ENCODE measurements around the gene PCGF1. TPM values are rescaled to one million over a fixed set of nuclear protein-coding genes. Genes with fewer than 3 reads are reported as not detected.
A peak's percentile ranks its signal among the peaks of the same experiment; 100 is the strongest.

The PCGF1 gene
- total and polyA plus RNA-seq, 2 of the 13 experiments (the other 11 are each of a cell fraction or from before 2014, with no cell fraction given) = 20.4 to 22.6 TPM

GRCh38 chr2:74488643-74489481 lies 18.6 kb downstream of the PCGF1 start (continued):
- peak; percentile 91; the same call in 1 of the 2 replicates for TF ChIP-seq ZBTB34 (CRISPR knock-in tag; IDR thresholded peaks at IDR 0.05)
- TF ChIP-seq ZBTB8A (CRISPR knock-in tag; IDR thresholded peaks at IDR 0.05; ENCODE audit: borderline replicate concordance, low read depth) = no peak
- TF ChIP-seq ZNF605 (CRISPR knock-in tag; IDR thresholded peaks at IDR 0.05) = peak; percentile 35; the same call in 1 of the 2 replicates
- TF ChIP-seq GATA4 (IDR thresholded peaks at IDR 0.05; ENCODE audit: borderline replicate concordance, low read depth) = peak; percentile 81; the same call in 1 of the 2 replicates
- TF ChIP-seq SP140L (CRISPR knock-in tag; IDR thresholded peaks at IDR 0.05; ENCODE audit: borderline replicate concordance) = no peak; the same call in 1 of the 2 replicates
- TF ChIP-seq ZBTB14 (CRISPR knock-in tag; IDR thresholded peaks at IDR 0.05) = no peak
- TF ChIP-seq ZBTB33 (CRISPR knock-in tag; IDR thresholded peaks at IDR 0.05) = no peak; the same call in 1 of the 2 replicates
- TF ChIP-seq DMAP1 (CRISPR knock-in tag; IDR thresholded peaks at IDR 0.05) = peak; percentile 77; the same call in 1 of the 2 replicates
- no peak for TF ChIP-seq ZBTB38 (CRISPR knock-in tag; IDR thresholded peaks at IDR 0.05)
- no peak for TF ChIP-seq POLR2G (IDR thresholded peaks at IDR 0.05; ENCODE audit: low read depth, low read length)
- TF ChIP-seq MLXIP (CRISPR knock-in tag; IDR thresholded peaks at IDR 0.05; ENCODE audit: borderline replicate concordance) = no peak
- TF ChIP-seq ZNF709 (CRISPR knock-in tag; IDR thresholded peaks at IDR 0.05) = no peak; the same call in 1 of the 2 replicates
- no peak for TF ChIP-seq MTF1 (CRISPR knock-in tag; IDR thresholded peaks at IDR 0.05)
- 0 out of 2 replicates have a peak, but pooled peaks have one; percentile 84 for TF ChIP-seq ZNF256 (CRISPR knock-in tag; conservative IDR thresholded peaks at IDR 0.05)
- no peak for TF ChIP-seq NFIB (CRISPR knock-in tag; IDR thresholded peaks at IDR 0.05; ENCODE audit: borderline replicate concordance)
- TF ChIP-seq ZBTB42 (CRISPR knock-in tag; IDR thresholded peaks at IDR 0.05) = no peak
- TF ChIP-seq MIER2 (CRISPR knock-in tag; IDR thresholded peaks at IDR 0.05) = peak; percentile 75; the same call in 1 of the 2 replicates
- no peak for TF ChIP-seq NCOA1 (CRISPR knock-in tag; IDR thresholded peaks at IDR 0.05)
- no peak for TF ChIP-seq ZNF510 (CRISPR knock-in tag; IDR thresholded peaks at IDR 0.05; ENCODE audit: low read depth)
- TF ChIP-seq HES4 (CRISPR knock-in tag; IDR thresholded peaks at IDR 0.05; ENCODE audit: borderline replicate concordance) = no peak
